HG03095 (cell line): Measurements from ENCODE around the gene UBE3B.

ENCODE experiments used
- ATAC-seq: cut with Tn5 transposase; IDR thresholded peaks from one replicate; pipeline ENCODE4 v1.9.1; 2021; ENCODE audit warnings: moderate library complexity; ENCODE audit not compliant: unreplicated experiment

UBE3B gene

GRCh38 chr12:109494348-109494881 is 17.0 kb downstream of the UBE3B start:
- no peak for ATAC-seq

- ATAC-seq = no peak
These were observed 17.6 kb downstream of the UBE3B start for GRCh38 chr12:109495012-109495411.

- ATAC-seq = no peak
These were observed 18.9 kb downstream of the UBE3B start for GRCh38 chr12:109496306-109496705.

GRCh38 chr12:109497675-109498074 is 20.2 kb downstream of the UBE3B start:
- ATAC-seq = no peak

- ATAC-seq = no peak
These were observed 23.2 kb downstream of the UBE3B start for GRCh38 chr12:109500406-109501185.

GRCh38 chr12:109501299-109501698 is 23.9 kb downstream of the UBE3B start:
- no peak for ATAC-seq

GRCh38 chr12:109502332-109502731 is 24.9 kb downstream of the UBE3B start:
- ATAC-seq = no peak

- no peak for ATAC-seq
These were observed 26.2 kb downstream of the UBE3B start for GRCh38 chr12:109503611-109504010.

GRCh38 chr12:109504068-109504467 is 26.6 kb downstream of the UBE3B start:
- ATAC-seq = no peak

GRCh38 chr12:109510196-109510595 is 32.8 kb downstream of the UBE3B start:
- no peak for ATAC-seq

- ATAC-seq = no peak
These were observed 35.2 kb downstream of the UBE3B start for GRCh38 chr12:109512608-109513007.

- no peak for ATAC-seq
These were observed 35.6 kb downstream of the UBE3B start for GRCh38 chr12:109513051-109513450.

GRCh38 chr12:109513977-109514376 is 36.5 kb downstream of the UBE3B start:
- no peak for ATAC-seq

- ATAC-seq = no peak
These were observed 40.2 kb downstream of the UBE3B start for GRCh38 chr12:109517619-109518018.

- ATAC-seq = no peak
These were observed 41.6 kb downstream of the UBE3B start for GRCh38 chr12:109518820-109519665.

GRCh38 chr12:109519787-109520186 is 42.4 kb downstream of the UBE3B start:
- ATAC-seq = no peak

GRCh38 chr12:109521831-109522230 is 44.4 kb downstream of the UBE3B start:
- ATAC-seq = no peak

- ATAC-seq = no peak
These were observed 45.6 kb downstream of the UBE3B start for GRCh38 chr12:109523071-109523470.

- ATAC-seq = no peak
These were observed 46.1 kb downstream of the UBE3B start for GRCh38 chr12:109523504-109523903.

GRCh38 chr12:109524466-109525278 is 47.2 kb downstream of the UBE3B start:
- ATAC-seq = no peak

GRCh38 chr12:109525279-109525585 is 47.8 kb downstream of the UBE3B start:
- ATAC-seq = no peak
